SKM-1 (cell line): ENCODE measurements around the gene ADGRG3.
"Not testable (repeated sequence)": the region's sequence is repeated elsewhere in the genome, so short reads cannot be mapped to it uniquely, and the experiment has no call there.

Experiments
- DNase-seq: peaks from one replicate; lab custom pipeline; 2025; ENCODE audit not compliant: unreplicated experiment; lab: John Stamatoyannopoulos, UW

The ADGRG3 gene

DNA sequence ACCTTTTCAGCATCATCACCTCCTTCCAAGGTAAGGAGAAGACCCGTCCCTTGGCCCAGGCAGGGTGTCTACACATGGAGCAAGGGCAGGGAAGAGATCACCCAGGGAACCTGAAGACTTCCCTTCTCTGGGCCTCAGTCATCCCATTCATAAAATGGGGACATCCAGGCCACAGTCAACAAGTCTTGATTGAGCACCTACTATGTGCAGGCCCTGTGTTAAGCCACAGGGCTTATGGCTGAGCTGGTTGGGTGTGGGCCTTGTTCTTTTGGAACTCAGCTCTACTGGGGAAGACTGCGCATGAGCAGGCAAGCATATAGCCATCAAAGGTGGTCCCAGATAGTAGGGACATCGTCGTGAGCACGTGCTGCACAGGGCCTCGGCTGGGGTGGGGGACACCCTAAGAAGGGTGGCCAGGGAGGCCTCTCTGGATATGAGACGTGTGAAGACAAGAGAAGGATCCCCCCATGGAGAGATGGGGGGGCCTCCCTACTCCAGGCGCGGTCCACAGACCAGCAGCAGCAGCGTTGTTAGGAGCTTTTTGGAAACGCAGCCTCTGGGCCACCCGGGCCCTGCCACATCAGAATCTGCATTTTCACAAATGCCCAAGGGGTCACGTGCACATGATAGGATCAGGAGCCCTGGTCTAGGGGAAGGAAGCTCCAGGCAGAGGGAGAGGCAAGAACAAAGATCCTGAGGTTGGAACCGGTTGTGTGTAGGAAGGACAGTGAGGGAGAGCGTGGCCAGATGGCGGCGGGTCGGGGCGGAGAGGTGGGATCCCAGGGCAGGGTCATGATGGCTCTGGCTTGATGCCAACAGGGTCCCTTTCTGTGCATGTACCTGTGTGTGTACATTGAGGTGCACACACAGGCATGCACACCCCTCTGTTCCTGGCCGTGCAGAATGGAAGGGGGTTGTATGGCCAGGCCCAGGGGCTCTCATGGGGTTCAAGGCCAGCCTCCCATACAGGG is 5.9 kb upstream of the ADGRG3 start:
- no peak for DNase-seq

DNA sequence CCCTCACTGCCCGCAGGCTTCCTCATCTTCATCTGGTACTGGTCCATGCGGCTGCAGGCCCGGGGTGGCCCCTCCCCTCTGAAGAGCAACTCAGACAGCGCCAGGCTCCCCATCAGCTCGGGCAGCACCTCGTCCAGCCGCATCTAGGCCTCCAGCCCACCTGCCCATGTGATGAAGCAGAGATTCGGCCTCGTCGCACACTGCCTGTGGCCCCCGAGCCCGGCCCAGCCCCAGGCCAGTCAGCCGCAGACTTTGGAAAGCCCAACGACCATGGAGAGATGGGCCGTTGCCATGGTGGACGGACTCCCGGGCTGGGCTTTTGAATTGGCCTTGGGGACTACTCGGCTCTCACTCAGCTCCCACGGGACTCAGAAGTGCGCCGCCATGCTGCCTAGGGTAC is 4.7 kb upstream of the ADGRG3 start:
- DNase-seq: no peak

DNA sequence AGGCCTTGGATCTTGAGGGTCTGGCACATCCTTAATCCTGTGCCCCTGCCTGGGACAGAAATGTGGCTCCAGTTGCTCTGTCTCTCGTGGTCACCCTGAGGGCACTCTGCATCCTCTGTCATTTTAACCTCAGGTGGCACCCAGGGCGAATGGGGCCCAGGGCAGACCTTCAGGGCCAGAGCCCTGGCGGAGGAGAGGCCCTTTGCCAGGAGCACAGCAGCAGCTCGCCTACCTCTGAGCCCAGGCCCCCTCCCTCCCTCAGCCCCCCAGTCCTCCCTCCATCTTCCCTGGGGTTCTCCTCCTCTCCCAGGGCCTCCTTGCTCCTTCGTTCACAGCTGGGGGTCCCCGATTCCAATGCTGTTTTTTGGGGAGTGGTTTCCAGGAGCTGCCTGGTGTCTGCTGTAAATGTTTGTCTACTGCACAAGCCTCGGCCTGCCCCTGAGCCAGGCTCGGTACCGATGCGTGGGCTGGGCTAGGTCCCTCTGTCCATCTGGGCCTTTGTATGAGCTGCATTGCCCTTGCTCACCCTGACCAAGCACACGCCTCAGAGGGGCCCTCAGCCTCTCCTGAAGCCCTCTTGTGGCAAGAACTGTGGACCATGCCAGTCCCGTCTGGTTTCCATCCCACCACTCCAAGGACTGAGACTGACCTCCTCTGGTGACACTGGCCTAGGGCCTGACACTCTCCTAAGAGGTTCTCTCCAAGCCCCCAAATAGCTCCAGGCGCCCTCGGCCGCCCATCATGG is 4.0 kb upstream of the ADGRG3 start:
- no peak for DNase-seq

DNA sequence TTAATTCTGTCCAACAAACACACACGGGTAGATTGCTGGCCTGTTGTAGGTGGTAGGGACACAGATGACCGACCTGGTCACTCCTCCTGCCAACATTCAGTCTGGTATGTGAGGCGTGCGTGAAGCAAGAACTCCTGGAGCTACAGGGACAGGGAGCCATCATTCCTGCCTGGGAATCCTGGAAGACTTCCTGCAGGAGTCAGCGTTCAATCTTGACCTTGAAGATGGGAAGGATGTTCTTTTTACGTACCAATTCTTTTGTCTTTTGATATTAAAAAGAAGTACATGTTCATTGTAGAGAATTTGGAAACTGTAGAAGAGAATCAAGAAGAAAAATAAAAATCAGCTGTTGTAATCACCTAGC is 3.5 kb upstream of the ADGRG3 start:
- no peak for DNase-seq

DNA sequence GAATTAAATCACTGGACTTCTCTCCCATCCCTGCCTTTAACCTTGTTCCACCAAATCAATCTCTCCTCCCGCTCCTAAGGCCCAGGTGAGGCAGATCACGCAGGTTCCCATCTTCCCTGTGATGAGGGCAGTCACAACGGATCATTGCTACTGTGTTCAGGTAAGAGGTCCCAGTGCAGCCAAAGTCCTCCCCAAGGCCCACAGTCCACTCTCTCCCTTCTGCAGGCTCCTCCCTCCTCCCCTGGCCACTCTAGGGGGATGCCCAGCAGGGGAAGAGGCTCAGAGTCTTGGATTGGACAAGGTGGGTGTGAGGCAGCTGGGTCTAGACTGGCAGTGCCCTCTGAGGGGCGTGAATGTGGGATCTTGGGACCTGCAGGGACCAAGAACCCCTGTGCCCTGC is 2.6 kb upstream of the ADGRG3 start:
- DNase-seq: no peak

DNA sequence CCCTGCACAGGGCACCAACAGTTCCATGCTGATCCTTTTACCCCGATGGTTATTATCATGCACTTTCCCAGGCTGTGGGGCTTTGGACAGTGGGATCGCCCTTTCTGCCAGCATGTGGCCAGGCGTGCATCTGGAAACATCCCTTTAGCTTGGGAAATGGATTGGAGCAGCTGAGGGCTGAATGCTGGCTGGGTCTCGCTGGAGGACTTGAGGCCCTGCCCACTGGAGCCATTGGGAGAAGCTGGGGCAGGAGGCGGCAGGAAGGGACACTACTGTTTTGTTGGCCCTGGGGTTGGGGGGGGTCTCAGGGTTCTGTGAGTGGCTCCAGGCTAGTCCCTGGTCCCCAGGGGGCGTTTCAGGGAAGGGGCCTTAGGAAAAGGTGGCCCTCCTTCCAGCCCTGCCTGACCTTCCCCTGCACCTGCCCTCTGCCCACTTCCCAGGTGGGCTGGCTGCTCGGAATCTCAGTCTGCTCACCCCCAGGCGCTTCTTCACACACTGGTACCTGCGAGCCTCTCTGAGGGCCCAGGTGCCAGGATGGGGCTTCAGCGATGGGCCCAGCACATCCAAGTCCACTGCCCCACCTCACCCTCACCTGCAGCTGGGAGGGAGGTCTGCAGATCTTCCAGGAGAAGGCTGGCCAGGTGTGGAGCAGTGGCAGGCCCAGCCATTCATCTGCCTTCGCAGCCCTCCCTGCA is 1.6 kb upstream of the ADGRG3 start:
- DNase-seq: no peak

DNA sequence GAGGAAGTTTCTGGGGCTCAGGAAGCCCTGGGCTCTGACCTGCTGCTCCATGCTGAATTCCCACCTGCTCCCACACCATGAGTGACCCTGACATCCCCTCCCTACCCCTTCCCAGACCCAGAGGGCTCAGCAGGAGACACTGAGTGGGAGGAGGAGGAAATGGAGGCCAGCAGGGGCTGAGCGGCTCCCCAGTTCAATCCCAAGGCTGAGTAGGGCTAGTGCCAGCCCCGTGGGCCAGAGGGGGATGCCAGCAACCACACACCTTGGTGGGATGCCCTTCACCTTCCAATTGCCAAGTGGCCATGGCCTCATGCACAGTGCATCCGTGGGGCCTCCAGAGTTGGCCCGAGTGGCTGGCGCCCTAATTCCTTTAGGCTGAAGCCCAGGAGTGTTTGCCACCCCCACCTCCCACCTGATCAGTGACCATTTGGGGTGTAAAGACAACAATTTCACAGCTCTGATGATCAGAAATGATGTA is 1.0 kb upstream of the ADGRG3 start:
- no peak for DNase-seq

DNA sequence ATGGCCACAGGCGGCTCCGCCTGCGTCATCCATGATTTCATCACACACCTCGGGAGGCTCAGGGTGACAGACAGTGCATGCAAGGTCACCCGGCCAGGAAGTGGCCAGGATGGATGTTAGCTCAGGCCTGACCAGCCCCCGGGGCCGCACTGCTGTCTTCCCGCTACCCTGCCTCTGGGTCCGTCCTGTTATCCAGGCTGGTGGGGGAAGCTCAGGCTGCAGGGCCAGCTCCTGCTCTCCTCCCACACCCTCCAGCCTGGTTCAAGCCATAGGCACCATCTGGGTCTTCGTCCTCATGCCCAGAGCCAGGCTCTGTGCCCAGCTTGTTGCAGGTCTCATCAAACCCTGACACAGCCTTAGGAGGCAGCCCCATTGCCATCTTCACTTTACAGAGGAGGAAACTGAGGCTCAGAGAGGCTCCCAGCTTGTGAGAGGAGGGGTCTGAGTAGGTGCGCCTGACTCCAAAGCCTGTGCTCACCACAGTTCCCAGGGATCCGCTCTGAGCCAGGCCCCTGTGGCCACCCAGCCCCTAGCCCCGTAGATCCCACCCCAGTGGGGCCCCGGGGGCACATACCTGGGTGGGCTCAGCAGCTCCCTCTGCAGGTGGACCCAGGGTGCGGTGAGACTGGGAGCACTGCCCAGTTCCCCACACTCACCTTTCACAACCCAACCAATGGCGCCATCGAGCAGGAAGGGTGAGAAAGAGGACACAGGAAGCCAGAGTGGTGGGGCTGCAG is 412 bp upstream of the ADGRG3 start:
- peak; percentile 90 for DNase-seq

DNA sequence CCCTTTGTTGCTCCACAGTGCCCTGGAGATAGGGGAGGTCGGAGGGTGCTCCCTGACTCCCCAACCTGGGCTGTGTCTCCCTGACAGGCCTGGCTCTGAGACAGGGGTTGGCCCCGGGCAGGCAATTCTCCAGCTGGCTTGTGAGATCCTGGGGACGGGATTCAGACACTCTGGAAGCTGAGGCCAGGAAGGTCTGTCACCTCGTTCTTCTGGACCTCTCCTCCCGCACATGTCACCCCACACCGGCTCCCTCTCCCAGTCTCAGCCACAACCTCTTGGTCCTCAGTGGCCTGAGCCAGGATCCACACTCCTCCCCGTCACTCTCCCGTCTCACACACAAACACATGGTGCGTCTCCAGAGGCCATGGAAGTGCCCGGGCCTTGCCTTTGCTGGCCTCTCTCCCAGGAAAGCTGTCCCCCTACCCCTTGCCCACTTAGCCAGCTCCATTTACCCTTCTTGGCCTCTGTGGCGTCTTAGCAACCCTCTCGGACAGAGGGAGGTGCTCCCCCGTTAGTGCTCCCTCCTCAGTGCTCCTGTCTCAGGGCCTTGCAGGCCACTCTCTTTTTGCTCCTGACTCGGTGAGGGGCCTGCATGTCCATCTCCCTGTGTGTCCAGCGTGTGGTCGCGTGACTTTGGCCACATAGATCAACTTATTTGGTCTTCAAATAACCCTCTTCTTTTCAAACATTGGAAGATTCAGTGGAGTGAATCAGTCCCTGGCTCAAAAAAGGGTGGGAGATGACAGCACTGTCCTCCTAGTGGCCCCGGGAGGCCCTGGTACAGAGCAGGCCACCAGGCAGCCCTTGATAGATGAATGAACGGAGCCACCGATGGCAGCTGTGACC is 747 bp downstream of the ADGRG3 start:
- no peak for DNase-seq

DNA sequence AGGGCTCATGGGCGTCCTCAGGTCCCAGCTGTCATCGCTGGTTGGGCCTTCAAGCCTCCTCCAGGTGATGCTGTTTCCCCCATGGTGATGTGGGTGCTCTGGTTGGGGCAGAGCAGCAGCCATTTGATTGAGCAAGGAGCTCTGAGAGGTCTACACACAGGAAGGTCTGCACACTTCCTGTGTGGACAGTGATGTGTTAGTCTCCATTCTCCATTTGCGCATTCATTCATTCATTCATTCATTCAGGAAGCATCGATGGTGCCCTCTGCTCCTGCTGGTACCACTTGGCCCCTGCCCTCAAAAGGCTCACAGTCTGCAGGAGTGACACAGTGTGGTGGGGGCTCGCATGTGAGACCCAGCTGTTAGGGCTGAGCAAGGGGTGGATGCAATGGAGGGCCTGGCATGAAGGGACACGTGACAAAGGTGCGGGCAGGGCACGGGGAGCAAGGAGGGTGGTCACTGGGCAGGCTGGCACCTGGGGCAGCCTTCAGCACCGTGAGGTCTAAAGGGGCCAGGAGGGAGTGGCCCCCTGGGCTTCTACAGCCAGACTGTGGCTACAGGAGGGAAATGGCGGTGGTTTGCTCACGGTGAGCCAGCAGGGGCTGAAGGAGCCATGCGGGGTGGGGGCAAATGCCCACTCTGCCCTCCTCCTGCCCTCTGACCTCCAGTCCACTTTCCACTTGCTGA is 1.5 kb downstream of the ADGRG3 start:
- no peak for DNase-seq

DNA sequence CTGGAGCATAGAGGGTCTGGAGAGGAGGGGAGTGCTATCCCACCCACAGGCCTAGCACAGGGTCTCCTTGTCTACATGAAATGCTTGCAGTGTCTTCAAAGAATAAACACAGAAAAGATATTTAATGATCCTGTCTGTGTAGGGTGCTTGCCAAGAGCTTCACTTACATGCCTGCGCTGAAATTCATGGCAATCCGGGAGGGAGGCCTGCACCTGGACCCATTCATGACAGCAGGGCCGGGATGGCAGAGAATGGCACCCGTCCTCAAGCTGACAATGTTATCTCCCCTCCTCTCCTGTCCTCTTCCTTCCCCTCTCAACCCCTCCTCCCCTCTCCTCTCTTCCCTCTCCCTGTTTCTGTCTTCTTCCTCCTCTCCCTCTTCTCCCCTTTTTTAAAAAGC is 2.1 kb downstream of the ADGRG3 start:
- no peak for DNase-seq

DNA sequence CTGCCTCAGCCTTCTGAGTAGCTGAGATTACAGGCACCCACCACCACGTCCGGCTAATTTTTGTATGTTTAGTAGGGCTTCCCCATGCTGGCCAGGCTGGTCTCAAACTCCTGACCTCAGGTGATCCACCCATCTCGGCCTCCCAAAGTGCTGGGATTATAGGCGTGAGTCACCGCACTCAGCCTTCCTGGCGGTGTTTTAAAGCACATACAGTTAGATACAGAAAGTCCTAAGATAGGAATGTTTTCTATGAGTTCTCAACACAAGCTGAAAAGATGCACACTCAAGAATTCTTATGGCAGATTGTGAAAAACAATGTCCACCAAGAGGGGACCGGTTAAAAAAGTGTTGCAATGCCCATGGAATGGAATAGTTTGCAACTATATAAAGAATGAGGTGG is 3.3 kb downstream of the ADGRG3 start:
- DNase-seq: not testable (repeated sequence)

DNA sequence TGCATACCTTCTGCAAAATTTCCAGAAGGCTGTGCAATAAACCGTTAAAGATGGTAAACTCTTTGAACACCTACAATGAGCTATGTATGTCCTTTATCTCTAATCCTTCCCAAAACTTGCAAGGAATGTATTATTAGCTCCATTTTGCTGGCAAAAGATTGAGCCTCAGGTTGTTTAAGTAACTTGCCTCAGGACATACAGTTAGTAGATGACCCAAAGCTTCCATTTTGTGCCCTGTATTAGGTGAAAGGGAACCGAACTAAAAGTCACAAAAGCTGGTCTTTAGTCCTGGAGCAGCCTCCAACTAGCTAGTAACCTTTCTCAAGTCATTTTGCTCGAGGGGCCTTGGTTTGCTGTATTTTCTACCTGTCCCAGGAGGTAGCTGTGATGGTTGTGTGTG is 4.3 kb downstream of the ADGRG3 start:
- DNase-seq: no peak

DNA sequence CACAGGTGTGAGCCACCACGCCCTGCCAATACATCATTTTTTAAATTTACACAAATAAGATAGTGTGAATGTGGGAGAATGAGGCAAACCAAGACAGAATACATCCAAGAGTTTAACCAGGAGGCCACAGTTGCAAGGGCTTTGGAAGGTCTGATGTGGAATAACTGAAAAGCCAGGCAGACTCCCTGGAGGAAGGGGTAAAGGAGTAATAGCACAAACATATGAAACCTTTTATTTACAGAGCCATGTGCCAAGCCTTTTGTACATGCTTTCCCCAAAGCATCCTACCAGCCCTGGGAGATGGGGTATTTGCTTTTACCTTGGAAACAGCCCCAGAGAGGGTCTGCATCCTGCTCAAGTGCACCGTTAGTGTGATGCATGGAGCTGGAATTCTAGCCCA is 4.7 kb downstream of the ADGRG3 start:
- DNase-seq: no peak

DNA sequence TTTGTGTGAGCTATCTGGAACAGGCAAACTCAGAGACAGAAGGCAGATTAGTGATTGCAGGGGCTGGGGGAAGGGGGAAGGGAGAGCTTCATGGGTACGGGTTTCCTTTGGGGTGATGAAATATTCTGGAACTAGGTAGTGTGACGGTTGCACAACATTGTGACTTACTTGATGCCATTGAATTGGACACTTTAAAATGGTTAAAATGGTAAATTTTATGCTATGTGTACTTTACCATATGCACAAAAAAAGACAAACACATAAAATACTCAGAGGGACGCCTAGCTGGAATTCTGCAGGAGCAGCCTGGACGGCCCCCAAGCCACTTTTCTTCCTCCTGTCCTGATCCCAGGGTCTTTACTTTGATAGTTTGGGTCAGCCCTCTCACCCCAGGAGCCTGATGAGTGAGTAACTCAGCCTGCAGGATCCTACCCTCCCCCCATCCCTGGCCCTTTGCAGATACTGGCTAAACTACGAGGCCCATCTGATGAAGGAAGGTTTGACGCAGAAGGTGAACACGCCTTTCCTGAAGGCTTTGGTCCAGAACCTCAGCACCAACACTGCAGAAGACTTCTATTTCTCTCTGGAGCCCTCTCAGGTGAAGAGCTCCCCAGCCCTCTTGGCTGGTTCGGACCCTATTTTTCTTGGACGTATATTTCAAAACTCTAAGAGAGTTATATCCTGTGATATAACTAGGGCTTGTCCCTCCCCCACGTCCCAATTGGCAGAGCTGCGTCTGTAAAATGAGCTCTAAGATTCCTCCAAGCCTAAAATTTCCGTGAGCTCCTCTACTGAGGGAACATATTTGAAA is 7.8 kb downstream of the ADGRG3 start:
- DNase-seq: peak; percentile 77

DNA sequence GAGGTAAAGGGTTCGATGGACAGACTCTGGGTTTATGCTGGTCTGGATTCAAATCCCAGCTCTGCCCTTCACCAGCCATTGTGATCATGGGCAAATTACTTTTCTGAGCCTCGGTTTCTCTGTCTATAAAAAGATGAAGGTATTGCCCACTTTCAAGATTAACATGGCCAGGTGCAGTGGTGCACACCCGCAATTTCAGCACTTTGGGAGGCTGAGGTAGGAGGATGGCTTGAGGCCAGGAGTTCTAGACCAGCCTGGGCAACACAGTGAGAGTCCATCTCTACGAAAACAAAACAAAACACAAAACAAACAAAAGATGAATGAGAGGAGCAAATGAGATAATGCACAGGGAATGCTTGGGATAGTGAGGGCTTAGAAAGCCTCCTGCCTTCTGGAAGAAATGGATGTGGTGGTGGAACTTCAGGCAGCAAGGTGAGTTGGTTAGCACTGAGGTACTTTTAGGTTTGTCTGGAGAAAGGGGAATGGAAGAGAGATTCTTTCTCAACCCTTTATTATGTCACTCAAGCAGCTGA is 8.5 kb downstream of the ADGRG3 start:
- no peak for DNase-seq

DNA sequence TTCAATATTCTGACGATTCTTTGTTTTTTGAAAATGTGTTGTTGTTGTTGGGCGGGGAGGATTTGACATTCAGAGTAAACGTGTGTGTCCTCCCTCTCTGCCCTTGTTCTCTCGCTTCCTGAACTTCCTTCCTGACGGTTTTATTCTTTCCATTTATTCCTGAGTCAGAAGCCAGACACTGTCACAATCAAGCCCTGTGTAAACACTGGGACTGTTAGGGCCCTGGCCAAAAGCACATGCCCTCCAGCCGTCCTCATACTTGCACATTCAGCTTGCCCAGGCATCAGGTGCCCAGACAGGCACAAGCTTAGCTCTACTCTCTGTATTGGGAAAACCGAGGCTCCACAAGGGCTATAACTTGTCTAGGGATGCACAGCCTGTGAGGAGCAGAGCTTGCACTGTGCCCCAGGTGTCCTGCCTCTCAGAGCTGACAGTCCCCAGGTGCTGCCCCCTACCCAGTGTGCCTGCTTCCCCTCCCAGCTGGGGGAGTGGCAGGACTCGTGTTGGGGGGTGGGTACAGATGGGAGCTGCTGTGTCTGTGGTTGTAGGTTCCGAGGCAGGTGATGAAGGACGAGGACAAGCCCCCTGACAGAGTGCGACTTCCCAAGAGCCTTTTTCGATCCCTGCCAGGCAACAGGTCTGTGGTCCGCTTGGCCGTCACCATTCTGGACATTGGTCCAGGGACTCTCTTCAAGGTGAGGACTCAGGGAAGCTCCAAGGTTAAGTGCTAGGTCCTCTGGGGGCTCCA is 9.7 kb downstream of the ADGRG3 start:
- no peak for DNase-seq

DNA sequence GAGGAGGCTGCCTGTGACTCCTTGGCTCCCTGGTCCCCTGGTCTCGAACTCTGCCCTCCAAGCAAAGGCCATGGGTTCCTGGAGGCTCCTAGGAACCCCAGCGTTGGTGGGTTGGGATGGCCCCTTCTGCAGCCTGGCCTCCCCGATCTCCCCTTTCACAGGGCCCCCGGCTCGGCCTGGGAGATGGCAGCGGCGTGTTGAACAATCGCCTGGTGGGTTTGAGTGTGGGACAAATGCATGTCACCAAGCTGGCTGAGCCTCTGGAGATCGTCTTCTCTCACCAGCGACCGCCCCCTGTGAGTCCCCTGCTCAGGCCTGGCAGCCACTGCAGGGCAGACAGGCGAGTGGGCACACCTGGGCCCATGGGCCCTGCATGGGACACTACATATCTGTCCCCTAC is 10.9 kb downstream of the ADGRG3 start:
- no peak for DNase-seq
